NCI-H2171 (cell line): Measurements from ENCODE around the gene NCAM2.

Experiments used
- DNase-seq: peaks from one replicate; lab custom pipeline; 2025; lab: John Stamatoyannopoulos, UW

The NCAM2 gene

DNA sequence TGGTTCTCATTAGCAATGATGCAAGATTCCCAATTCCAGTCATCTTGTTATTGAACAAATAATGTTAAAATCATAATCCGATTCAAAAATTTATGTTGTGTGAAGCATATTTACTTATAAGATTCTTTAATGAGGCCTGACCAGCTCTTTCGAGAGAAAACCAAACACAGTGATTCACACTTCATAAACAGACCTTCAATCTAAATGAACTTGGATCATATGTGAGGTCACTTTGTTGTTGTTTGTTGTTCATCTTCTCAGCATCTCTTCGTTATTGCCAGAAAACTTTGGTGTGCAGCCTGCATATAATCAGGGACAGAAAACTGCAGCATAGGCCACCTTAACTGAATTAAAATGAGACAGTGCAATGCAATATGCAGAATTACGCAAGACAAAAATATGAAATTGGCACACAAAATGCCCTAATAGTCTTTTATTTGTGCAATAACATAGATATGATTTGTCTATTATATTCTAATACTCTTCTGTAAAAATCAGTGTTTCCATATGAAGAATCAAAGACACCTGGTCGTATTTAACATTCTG, 30.1 kb downstream of the NCAM2 start:
- no peak for DNase-seq

DNA sequence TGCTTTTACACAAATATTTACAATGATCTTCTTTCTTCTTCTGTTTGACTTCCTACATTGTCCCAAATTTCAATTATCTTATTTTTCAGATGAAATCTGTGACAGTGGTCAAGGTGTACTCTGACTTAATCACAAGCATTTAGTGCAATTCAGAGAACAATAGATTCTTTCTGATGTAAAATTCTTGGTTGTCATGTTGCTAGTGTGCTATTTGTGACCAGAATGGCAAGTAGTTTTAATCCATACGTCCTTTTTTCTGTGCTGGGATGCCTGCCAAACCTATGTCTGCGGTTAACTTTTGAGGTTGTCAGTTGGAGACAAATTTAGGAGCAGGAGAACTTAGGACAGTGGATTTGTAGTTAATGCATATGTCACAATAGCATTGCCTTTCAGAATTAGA, 31.0 kb downstream of the NCAM2 start:
- DNase-seq = no peak

DNA sequence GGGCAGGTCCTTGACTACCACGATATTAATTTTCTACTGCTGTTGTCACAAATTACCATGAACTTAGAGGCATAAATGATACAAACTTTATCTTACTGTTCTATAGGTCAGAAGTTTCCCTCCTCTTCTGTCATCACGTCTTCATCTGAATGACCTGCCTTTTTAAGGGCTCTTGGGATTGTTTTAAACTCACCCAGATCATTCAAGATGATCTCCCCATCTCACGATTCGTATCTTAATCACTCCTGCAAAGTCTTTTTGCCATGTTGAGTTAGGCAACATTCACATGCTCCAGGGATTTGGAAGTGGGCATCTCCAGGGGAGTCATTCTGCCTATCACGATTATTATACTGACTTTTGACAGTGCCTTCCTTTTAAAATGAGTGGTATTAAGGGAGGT, 32.1 kb downstream of the NCAM2 start:
- DNase-seq = no peak

DNA sequence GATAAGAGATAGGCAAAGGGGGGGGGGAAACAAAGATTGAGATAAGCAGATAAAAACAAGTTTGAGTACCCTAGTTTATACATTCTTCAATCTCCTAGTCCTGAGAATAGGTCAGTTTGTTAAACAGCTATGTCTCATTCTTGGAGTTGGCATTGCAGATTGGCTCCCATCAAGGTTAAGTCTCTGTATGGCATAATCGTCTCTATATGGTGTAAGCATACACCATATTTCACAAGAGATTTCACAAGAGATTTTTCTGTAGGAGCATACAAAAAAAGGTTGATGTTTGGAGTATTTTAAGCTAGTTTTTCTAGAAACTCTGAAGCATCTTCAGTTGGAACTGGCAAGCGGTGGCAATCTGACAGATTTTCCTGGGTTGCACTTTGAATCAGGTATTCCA, 35.8 kb downstream of the NCAM2 start:
- no peak for DNase-seq

DNA sequence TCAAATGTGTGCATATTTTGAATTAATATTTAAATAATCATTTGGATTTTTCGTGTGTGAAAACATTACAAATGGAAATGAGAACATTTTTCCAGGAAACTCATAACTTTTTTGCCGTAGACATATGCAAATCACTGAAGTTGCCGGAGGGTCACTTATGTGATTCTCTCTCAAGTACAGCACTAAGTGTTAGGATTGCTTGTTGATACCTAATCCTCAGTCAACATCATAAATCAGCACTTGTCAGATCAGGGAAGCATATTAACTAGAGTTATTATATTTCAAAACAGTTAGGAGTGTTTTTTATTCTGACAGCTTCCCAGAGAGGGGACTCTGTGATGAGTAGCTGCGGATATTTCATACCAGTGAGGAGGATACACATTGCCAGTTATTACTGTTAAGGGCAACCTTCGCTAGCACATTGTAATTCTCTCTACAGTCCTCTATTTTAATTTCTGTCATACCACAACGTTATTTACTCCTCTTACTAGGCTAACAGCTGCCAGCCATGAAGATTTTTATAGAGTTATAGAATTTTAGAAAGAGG, 41.5 kb downstream of the NCAM2 start:
- DNase-seq = no peak

DNA sequence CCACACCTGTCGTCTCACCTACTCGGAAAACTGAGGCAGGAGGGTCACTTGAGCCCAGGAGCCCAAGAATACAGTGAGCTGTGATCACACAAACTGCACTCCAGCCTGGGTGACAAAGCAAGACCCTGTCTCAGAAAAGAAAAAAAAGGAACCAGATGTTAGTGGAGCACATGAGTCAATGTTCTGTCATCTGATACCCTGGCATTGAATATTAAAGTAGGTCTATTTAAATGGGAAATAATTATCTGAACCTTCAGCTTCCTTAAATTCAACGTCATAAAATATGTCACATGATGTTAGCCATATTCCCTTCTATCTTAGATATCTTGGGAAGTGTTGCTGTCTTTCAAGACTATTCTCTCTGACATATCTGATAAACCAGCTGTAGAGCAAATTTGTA, 47.3 kb downstream of the NCAM2 start:
- no peak for DNase-seq

DNA sequence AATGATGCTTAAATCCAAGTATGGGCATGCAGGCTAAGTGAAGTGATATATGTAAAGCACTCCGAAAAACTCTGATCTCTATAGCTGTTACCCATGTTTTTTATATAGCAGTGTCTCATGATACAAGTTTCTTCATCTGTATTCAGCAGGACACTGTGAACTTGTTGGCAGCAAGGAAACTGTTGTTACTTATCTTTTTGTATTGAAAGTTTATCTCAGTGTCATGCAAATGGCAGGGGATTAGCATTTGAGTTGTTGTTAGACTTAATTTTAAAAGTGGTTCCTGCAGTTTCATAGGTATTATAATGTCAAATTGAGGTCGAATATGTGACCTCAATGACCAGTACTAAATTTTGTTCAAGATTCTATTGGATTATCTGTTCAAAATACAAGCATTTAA, 47.9 kb downstream of the NCAM2 start:
- no peak for DNase-seq

DNA sequence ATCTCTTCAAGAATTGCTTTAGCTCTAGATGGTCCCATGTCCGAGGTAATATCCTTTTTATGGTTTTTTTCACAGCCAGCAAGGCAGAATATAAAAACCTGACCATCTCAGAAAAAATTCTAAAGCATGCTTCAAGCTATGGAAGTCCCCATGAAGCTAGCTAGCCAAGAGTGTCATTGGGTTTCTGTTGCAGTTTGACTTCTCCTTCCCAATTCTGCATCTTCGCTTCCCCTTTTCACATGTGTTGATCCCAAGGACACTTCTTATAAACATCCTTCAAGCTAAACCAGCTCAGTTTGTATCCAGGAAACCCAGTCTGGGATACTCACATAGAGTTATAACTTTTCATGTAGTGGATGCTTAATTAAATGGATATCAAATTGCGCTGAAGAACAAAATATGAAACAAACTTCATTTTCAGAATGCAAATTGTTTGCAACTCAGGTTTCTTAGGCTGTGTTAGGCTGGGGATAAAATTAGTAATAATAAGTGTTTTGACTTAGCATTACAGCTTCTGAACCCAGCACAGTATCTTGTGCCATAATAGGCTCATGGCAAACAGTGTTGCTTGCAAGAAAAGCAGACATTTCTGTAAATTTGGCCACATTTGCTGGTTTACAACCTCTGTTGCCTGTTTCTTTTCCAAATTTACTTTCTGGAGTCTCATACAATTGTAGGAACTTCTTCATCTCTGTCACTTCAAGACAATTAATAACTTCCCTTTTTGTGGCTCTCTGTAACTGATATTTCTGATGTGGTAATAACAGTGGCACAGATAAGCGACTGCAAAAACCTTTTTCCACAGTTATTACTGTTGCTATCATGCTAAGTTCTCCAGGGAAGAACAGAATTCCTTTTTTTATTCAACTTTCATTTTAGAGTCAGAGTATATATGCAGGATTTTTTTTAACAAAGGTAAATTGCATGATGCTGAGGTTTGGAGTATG, 53.2 kb downstream of the NCAM2 start:
- no peak for DNase-seq

DNA sequence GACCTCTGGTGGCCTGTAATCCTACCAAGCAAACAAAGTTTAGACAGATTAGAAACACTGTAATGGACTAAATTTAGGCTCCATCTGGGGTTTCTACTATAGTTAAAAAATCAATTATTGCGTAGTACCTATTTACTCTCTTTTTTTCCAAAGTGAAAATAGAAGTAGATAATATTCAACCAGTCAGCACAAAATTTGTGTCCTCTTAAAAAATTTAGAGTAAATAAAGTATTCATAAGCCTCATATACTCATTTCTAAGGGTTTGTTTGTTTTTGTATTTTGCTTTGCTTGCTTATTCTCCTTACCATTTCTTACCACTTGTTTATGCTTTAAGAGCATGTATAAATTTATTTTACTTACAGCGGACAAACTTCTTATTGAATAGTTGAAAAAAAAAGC, 54.5 kb downstream of the NCAM2 start:
- no peak for DNase-seq

DNA sequence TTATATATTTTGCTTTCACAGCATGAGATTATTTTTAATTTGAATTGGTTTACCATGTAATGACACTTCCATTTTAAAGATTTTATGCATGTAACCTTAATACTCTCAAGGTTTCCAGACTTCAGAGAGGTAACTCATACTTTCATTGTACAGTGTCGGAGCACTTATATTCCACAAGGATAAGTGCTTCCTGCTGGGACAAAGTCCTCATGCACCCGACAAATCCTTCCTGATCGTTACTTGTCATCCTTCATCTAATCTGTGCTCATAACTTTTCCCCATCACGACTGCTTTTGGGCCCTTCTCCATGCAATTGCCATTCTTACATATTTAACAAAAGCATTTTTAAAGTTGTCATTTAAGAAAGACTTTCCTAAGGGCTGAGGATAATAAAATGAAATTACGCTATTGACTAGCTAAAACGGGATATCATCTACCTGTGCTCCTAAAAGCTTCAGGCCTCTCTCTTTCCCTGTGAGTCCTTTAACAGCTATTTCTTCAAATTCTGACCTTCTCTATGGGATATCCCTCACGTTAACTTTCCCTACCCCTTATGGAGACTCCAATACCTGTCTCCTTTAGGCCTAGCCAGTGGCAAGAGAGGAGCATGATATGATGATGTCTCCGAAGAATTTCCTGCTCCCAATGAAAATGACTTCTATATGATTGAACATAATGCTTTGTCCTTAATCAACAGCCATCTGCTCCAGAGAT, 59.3 kb downstream of the NCAM2 start:
- no peak for DNase-seq

DNA sequence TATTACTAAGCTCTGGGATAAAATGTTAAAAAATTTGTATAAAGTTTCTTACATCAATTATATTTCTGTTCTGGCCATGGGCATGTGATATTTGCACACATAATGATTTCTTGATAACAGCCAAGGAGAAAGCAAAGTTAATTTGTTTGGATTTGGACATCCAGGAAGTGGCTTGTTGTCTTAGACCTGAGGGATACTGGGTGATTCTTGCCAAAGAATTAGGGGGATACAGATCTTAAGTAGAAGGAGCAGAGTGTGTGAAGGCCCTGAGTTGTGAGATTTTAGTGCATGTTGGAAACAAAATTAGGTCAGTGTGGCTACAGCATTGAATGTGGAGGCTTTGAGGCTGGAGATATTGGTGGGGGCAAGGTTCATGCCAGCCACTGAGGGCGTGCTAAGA, 65.6 kb downstream of the NCAM2 start:
- no peak for DNase-seq

DNA sequence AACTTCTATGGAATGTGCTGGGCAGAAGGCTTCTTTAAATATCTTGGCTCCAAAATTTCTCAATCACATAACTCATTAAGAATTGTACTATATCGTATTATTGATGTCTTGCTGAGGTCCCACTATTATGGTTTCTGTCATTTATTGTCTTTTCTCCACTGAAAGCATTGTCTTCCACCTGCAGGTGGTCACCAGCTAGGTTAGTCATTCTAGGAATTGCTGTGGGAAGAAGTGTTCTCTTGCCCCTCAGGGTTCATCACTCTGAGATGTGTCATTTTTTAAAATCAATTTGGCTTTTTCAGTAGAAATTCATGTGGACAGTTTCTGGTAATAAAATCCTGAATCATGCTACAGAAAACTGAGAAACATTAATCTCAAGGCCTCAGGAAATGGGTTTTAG, 66.1 kb downstream of the NCAM2 start:
- no peak for DNase-seq

DNA sequence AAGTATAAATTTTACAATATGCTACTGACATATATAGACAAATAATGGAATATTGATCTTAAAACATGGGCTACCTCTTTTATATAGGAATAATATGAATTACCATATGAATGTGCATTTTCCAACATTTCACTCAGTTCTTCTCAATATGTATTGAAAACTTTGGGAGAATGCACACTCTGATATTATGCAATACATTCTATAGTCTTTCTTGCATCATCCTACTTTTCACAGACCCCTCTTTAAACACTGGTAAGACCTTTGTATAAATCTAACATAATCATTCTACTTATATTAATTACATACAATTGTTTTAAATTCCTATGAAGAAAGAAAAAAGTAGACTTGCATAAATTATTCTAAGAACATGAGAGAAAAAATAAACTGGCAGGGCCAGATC, 69.2 kb downstream of the NCAM2 start:
- no peak for DNase-seq

DNA sequence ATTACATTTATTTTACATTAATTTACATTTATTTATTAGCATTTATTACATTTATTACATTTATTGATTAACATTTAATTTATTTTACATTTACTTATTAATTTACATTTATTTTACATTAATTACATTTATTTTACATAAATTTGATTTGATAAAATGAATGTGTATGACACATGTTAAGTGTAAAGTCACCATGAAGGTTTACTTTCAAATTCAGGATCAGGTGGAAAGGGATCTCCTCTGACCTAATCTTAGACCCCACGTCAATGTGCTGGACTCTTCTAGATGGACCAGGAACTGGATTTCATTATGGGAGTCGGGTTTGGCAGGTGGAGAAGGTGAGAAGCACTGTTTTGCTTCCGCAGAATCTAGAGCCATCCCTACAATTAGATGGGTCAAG, 76.1 kb downstream of the NCAM2 start:
- DNase-seq = no peak

DNA sequence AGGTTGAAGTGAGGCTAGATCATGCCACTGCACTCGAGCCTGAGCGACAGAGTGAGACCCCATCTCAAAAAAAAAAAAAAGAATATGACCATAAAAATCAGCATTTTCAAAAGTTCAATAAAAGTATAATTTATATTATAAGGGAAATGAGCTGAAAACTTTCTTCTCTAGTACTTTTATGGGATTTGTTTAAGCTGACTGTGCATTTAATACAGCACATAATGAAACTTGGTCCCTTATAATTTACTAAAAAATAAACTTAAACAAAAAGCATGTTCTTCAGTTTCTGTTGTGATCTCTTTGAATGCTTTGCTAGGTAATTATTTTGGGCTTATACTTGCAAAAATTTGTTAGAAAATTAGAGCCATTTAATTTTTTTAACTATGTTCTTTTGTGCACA, 77.8 kb downstream of the NCAM2 start:
- DNase-seq = no peak

DNA sequence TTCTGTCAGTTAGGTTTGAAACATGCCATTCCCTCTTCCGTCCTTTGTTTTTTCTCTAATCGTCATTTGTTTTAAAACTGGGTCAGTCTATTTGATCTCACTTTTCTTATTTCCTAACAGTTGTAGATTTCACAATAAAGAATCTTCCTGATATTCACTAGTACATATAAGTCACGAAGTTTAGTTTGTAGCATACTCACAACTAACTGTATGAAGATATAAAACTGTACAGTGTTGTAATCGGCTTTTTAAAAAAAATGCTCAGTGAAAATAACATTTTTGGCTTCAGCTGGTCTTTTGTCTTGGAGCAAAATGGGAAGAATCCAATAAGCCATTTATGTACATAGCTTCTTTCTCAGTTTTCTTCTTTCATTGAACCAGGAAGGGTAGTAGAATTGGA, 78.3 kb downstream of the NCAM2 start:
- DNase-seq = no peak

DNA sequence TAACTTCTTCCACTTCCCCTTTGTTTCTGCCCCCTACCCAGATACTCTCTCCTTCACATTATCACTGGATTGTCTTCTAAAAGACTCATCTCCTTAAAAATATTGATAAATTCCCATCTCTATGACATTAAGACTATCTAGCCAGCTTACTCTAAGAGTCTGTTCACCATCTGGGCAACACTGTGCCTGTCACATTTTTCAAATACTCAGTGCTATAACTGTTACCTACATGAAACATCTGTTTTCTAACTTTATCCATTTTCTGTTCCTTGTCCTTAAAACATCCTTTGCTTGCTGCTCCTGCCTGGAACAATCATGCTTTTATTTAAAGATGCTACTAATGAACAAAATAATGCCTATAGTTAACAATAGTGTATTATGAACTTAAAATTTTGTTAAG, 81.4 kb downstream of the NCAM2 start:
- DNase-seq = no peak

DNA sequence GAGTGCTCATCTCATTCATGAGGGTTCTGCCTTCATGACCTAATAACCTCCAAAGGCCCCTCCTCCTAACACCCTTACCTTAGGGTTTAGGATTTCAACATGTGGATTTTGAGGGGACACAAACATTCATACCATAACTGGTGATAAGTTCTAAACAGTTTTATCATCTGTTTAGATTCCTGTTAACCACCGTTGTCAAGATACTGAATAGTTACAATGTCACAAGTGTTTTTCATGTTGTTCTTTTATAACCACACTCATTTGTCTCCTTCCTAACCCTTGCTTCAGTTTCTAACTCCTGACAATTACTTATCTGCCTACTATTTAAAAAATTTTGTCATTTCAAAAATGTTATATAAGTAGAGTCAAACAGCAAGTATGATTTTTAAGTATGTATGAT, 86.0 kb downstream of the NCAM2 start:
- DNase-seq = no peak

DNA sequence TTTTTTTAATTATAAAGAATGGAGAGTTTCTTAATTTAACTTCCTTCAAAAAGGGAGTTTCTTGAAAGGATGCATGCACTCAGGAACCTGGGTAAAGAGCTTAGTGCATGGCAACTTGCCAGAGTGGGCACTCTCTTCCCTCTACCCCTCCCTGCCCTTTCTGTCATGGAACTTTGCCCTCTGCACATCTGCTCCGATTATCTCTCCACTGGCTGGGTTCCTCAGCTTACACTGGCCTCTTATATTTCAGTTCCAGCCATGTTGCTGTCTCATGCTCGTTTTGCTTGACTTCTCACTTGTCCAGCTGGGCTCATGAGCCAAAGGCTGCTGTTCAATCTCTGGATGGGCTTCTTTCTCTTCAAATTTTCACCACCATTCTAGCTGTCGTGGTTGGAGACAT, 87.0 kb downstream of the NCAM2 start:
- no peak for DNase-seq

DNA sequence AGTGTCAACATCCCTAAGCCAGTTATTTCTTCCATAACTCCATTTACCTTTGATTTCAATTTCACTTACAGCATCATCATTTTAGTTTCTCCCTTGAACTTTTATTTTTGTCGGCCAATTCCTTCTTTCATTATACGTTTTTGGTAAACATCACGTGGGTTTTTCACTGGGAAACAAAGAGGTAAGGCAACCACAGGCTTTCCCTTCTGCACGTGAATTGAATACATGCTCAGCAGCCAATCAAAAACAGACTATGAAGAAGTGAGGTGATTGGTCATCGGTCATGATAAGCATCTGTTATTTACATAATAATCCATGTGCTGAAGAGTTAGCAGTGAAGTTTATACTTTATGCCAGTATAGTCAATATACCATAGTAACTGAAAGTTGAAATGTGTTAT, 98.7 kb downstream of the NCAM2 start:
- no peak for DNase-seq

DNA sequence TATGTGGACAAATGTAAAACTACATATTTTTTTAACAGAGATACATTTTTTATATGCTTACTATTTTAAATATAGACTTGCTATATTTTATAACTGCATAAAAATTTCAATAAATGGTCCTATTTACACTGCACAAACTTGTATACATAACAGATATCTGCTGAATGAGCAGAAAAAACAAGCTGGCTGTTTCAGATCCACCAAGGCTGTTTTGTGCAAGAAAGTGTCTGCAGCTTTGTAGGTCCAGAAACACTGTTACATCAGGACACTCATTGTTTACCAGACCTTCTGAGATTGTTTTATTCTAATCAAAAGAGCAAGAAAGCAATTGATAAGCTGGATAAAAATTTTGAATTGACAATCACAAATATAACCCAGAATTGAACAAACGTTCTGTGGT, 99.3 kb downstream of the NCAM2 start:
- no peak for DNase-seq

DNA sequence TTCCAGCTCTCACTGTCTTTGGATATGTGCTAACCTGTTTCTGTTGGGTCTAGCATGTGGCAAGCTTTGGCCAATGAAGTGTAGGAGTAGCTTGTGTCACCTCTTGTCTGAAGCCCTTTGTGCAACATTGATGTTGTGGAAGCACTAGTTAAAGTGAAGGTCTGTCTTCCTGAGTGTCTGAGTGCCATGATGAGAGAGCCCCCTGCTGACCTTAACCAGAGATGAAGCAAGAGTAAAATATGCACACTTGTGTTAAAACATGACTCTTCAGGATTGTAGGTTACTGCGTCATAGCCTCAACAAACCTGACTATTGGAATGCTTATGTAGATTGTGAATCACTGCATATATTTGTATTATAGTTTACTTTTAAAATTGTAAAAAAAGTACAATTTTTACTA, 103.7 kb downstream of the NCAM2 start:
- DNase-seq = no peak

DNA sequence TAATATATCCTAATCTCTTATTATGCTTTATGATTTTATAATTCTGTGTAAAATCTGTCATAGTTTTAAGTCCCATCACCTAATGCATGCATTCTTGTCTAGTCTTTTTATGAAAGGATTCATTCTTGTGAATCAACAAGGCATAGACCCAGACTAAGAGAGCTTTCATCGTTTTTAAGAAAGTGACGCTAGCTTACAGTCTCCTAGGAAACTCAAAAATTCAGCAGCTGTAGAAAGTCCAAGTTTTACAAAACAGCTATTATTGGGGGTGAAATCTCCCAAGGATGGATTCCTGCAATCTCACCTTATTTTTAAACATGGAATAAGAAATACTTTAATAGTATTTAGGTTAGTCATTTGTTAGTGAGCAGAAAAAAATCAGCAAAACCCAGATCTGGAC, 104.7 kb downstream of the NCAM2 start:
- DNase-seq = no peak
